ENCODE data around the gene ING3. TPM values are rescaled to one million over a fixed set of nuclear protein-coding genes. Genes with fewer than 3 reads are reported as not detected.

ING3 gene
- total RNA-seq, 2 donors from 2014 or later, result 12.6 to 14.9 TPM

DNA sequence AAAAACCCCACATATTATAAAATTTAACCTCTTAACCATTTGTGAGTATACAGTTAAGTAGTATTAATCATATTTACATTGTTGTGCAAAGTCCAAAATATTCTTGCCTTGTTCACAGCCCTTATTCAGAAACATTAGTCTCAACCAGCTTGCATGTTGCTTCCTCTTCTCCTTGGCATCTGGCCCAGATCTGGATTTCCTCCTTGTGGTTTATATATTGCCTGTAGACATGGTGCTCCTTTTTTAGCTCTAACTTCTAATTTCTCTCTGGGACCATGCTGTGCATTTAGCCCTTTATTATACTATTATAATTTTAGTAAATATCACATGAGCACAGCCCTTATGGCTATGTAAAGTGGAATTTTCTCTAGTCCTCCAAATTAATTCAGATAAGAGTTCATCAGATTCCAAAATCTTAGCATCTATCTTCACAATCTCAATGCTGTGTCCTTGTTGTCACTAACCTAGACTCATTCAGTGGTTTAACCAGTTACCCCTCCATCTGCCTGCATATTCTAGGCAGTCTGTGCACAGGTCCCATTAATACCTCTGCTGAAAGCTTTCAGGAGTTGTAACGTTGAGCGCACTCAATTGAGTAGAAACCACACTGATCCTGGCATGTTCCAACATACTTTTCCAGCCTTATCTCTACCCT lies 45.9 kb downstream of the ING3 start:
- Histone ChIP-seq H3K27ac (ENCODE audit: low read depth, low read length) (no peak overlapping the region), H3K4me1 (ENCODE audit: control insufficient read depth, insufficient read depth, low read length) (no peaks in the 10 kb centered on the region), H3K9me3 (ENCODE audit: control insufficient read depth, low read length) (no peaks in the 10 kb centered on the region), H3K27me3 (ENCODE audit: control insufficient read depth, insufficient read depth, low read length, poor library complexity, severe bottlenecking) (peaks cover 15% of the 10 kb centered on the region), H3K4me3 (ENCODE audit: low read length) (no peak overlapping the region), H3K9ac (ENCODE audit: extremely low read depth, low read length, poor library complexity, severe bottlenecking) (no peak overlapping the region), H3K36me3 (ENCODE audit: control insufficient read depth, insufficient read depth, low read length) (no peaks in the 10 kb centered on the region)
- no peaks in the 10 kb centered on the region for H3K9me3 Mint-ChIP-seq
- no peak overlapping the region for H3K4me3 Mint-ChIP-seq
- TF ChIP-seq, protein P1, sequence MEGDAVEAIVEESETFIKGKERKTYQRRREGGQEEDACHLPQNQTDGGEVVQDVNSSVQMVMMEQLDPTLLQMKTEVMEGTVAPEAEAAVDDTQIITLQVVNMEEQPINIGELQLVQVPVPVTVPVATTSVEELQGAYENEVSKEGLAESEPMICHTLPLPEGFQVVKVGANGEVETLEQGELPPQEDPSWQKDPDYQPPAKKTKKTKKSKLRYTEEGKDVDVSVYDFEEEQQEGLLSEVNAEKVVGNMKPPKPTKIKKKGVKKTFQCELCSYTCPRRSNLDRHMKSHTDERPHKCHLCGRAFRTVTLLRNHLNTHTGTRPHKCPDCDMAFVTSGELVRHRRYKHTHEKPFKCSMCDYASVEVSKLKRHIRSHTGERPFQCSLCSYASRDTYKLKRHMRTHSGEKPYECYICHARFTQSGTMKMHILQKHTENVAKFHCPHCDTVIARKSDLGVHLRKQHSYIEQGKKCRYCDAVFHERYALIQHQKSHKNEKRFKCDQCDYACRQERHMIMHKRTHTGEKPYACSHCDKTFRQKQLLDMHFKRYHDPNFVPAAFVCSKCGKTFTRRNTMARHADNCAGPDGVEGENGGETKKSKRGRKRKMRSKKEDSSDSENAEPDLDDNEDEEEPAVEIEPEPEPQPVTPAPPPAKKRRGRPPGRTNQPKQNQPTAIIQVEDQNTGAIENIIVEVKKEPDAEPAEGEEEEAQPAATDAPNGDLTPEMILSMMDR (conservative IDR thresholded peaks at IDR 0.05), result no peak
- H3K36me3 Mint-ChIP-seq (ENCODE audit: low read depth), result no peaks in the 10 kb centered on the region
- WGBS, 2 experiments (ENCODE audit: insufficient coverage in 1 of 2, insufficient read length in 1 of 2), result 93 to 100% methylated on average over 2 of the region's 2 CpGs
- DNase-seq, result no peak
- H3K4me1 Mint-ChIP-seq, result no peaks in the 10 kb centered on the region
- no peak overlapping the region for H3K27ac Mint-ChIP-seq
- H3K27me3 Mint-ChIP-seq (ENCODE audit: insufficient read depth), result no peaks in the 10 kb centered on the region

DNA sequence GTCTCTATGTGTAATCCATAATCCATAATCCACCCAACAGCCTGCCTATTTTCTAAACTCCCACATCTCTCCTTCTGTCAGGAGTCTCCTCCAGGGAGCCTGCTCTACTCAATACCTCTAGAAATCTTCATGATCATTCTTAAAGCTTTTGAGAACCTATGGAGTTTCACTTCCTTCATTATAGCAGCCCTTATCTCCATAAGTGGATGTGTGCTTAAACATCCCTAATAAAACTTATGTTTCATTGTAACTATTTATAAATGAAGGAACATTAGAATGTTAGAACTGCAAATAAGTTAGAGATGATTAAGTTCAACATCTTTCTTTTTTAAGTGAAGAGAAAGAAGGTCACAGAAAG lies 46.4 kb downstream of the ING3 start:
- no peaks in the 10 kb centered on the region for H3K9me3 Mint-ChIP-seq
- no peak overlapping the region for H3K27ac Mint-ChIP-seq
- DNase-seq, result no peak
- no peaks in the 10 kb centered on the region for H3K27me3 Mint-ChIP-seq (ENCODE audit: insufficient read depth)
- H3K27me3 ChIP-seq (ENCODE audit: control insufficient read depth, insufficient read depth, low read length, poor library complexity, severe bottlenecking), result peaks cover 10% of the 10 kb centered on the region
- no peaks in the 10 kb centered on the region for H3K4me1 ChIP-seq (ENCODE audit: control insufficient read depth, insufficient read depth, low read length)
- H3K9me3 ChIP-seq (ENCODE audit: control insufficient read depth, low read length), result no peaks in the 10 kb centered on the region
- H3K27ac ChIP-seq (ENCODE audit: low read depth, low read length), result no peak overlapping the region
- H3K4me3 Mint-ChIP-seq, result no peak overlapping the region
- H3K36me3 Mint-ChIP-seq (ENCODE audit: low read depth), result no peaks in the 10 kb centered on the region
- H3K36me3 ChIP-seq (ENCODE audit: control insufficient read depth, insufficient read depth, low read length), result no peaks in the 10 kb centered on the region
- no peaks in the 10 kb centered on the region for H3K4me1 Mint-ChIP-seq
- TF ChIP-seq, protein P1 (conservative IDR thresholded peaks at IDR 0.05), result no peak
- H3K9ac ChIP-seq (ENCODE audit: extremely low read depth, low read length, poor library complexity, severe bottlenecking), result no peak overlapping the region
- H3K4me3 ChIP-seq (ENCODE audit: low read length), result no peak overlapping the region

DNA sequence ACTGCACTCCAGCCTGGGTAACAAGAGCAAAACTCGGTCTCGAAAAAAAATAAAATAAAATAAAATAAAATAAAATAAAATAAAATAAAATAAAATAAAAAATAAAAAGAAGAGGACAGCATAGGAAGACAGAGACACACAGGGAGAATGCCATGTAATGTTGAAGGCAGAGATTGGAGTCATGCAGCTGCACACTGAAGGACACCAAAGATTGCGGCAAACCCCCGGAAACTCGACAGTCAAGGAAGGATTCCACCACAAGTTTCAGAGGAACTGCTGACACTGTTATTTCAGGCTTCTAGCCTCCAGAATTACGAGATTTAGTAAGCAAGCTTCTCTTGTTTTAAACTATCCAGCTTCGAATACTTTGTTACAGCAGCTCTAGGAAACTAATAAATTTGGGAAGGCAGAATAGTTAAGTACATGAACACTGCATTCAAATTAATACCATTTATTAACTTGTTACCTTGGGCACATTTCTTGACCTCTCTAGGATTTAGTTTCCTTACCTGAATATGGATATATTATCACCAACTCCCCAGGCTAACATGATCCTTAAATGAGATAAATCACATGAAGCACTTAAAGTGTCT lies 47.4 kb downstream of the ING3 start:
- H3K4me1 ChIP-seq (ENCODE audit: control insufficient read depth, insufficient read depth, low read length), result no peaks in the 10 kb centered on the region
- no peak overlapping the region for H3K4me3 Mint-ChIP-seq
- H3K9me3 Mint-ChIP-seq, result no peaks in the 10 kb centered on the region
- no peak overlapping the region for H3K9ac ChIP-seq (ENCODE audit: extremely low read depth, low read length, poor library complexity, severe bottlenecking)
- no peaks in the 10 kb centered on the region for H3K36me3 Mint-ChIP-seq (ENCODE audit: low read depth)
- H3K9me3 ChIP-seq (ENCODE audit: control insufficient read depth, low read length), result no peaks in the 10 kb centered on the region
- 92 to 93% methylated on average over 5 of the region's 7 CpGs for WGBS, 2 experiments (ENCODE audit: insufficient coverage in 1 of 2, insufficient read length in 1 of 2)
- H3K27ac Mint-ChIP-seq, result no peak overlapping the region
- no peak overlapping the region for H3K4me3 ChIP-seq (ENCODE audit: low read length)
- H3K27ac ChIP-seq (ENCODE audit: low read depth, low read length), result no peak overlapping the region
- TF ChIP-seq, protein P1 (conservative IDR thresholded peaks at IDR 0.05), result no peak
- H3K27me3 ChIP-seq (ENCODE audit: control insufficient read depth, insufficient read depth, low read length, poor library complexity, severe bottlenecking), result no peaks in the 10 kb centered on the region
- no peaks in the 10 kb centered on the region for H3K4me1 Mint-ChIP-seq
- DNase-seq, result no peak
- no peaks in the 10 kb centered on the region for H3K27me3 Mint-ChIP-seq (ENCODE audit: insufficient read depth)
- H3K36me3 ChIP-seq (ENCODE audit: control insufficient read depth, insufficient read depth, low read length), result no peaks in the 10 kb centered on the region
